Measurements from ENCODE around the gene DDR2. TPM values are rescaled to one million over a fixed set of nuclear protein-coding genes. Genes with fewer than 3 reads are reported as not detected.

DDR2 gene
- total RNA-seq, 1 experiment from 2014 or later = 0.77 TPM

GRCh38 chr1:162617513-162617912, 14.8 kb upstream of the DDR2 start:
- H3K4me1 ChIP-seq (ENCODE audit: insufficient read depth, low read length) = no peaks in the 10 kb centered on the region; the same call in 1 of the 2 replicates
- ChIA-PET POLR2A (ENCODE audit: unreplicated experiment) (interaction anchor here (0.6 kb wide), 1 partner anchor 48 kb away, joined by 3 read pairs; no protein-coding TSS in a partner anchor), CTCF (interaction anchor here (1.4 kb wide), 1 partner anchor 183 kb away, joined by 7 read pairs; no protein-coding TSS in a partner anchor)
- intact Hi-C loops (cut with micrococcal nuclease) = loop anchor here (5.0 kb wide), 1 partner anchor 45 kb away; no protein-coding TSS in a partner anchor
- DNase-seq = no peak
- H3K4me3 ChIP-seq (ENCODE audit: low read length) = no peak overlapping the region
- ATAC-seq = no peak
- H4K20me1 ChIP-seq (ENCODE audit: low read length) = no peaks in the 10 kb centered on the region
- H3K4me2 ChIP-seq (ENCODE audit: low read length) = no peak overlapping the region
- no peak overlapping the region for H3K27ac ChIP-seq (ENCODE audit: low read length)
- no peaks in the 10 kb centered on the region for H3K9me3 ChIP-seq (ENCODE audit: low read length)
- TF ChIP-seq, protein P1, sequence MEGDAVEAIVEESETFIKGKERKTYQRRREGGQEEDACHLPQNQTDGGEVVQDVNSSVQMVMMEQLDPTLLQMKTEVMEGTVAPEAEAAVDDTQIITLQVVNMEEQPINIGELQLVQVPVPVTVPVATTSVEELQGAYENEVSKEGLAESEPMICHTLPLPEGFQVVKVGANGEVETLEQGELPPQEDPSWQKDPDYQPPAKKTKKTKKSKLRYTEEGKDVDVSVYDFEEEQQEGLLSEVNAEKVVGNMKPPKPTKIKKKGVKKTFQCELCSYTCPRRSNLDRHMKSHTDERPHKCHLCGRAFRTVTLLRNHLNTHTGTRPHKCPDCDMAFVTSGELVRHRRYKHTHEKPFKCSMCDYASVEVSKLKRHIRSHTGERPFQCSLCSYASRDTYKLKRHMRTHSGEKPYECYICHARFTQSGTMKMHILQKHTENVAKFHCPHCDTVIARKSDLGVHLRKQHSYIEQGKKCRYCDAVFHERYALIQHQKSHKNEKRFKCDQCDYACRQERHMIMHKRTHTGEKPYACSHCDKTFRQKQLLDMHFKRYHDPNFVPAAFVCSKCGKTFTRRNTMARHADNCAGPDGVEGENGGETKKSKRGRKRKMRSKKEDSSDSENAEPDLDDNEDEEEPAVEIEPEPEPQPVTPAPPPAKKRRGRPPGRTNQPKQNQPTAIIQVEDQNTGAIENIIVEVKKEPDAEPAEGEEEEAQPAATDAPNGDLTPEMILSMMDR (conservative IDR thresholded peaks at IDR 0.05; ENCODE audit: low read depth, low read length) = no peak
- TF ChIP-seq EZH2phosphoT487 (IDR thresholded peaks at IDR 0.05; ENCODE audit: borderline replicate concordance, low read length) = no peak
- no peaks in the 10 kb centered on the region for H3K79me2 ChIP-seq (ENCODE audit: low read length)
- H3F3A ChIP-seq (ENCODE audit: low read length, unreplicated experiment) = no peaks in the 10 kb centered on the region
- no peak overlapping the region for H3K9ac ChIP-seq (ENCODE audit: low read length)
- no peak overlapping the region for H2AFZ ChIP-seq (ENCODE audit: low read length)
- BruUV-seq (replicated peaks) = no TSS peak
- peaks cover 14% of the 10 kb centered on the region; the same call in 1 of the 2 replicates for H3K36me3 ChIP-seq (ENCODE audit: low read depth, low read length)
- H3K9me2 ChIP-seq (replicated peaks; ENCODE audit: low read length) = no peaks in the 10 kb centered on the region
- H3K27me3 ChIP-seq (ENCODE audit: low read length) = no peaks in the 10 kb centered on the region

GRCh38 chr1:162619076-162619475, 13.2 kb upstream of the DDR2 start:
- Histone ChIP-seq H3K9me2 (replicated peaks; ENCODE audit: low read length) (no peaks in the 10 kb centered on the region), H3K79me2 (ENCODE audit: low read length) (no peaks in the 10 kb centered on the region), H3K36me3 (ENCODE audit: low read depth, low read length) (peaks cover 14% of the 10 kb centered on the region; the same call in 1 of the 2 replicates), H3F3A (ENCODE audit: low read length, unreplicated experiment) (no peaks in the 10 kb centered on the region), H3K4me3 (ENCODE audit: low read length) (no peak overlapping the region), H3K27ac (ENCODE audit: low read length) (no peak overlapping the region), H2AFZ (ENCODE audit: low read length) (no peak overlapping the region), H4K20me1 (ENCODE audit: low read length) (no peaks in the 10 kb centered on the region), H3K9ac (ENCODE audit: low read length) (no peak overlapping the region), H3K27me3 (ENCODE audit: low read length) (no peaks in the 10 kb centered on the region), H3K4me1 (ENCODE audit: insufficient read depth, low read length) (no peaks in the 10 kb centered on the region), H3K4me2 (ENCODE audit: low read length) (no peak overlapping the region), H3K9me3 (ENCODE audit: low read length) (no peaks in the 10 kb centered on the region)
- intact Hi-C loops (cut with micrococcal nuclease) = loop anchor here (5.0 kb wide), 1 partner anchor 43 kb away; no protein-coding TSS in a partner anchor
- DNase-seq = no peak
- no peak for TF ChIP-seq EZH2phosphoT487 (IDR thresholded peaks at IDR 0.05; ENCODE audit: borderline replicate concordance, low read length)
- no peak for TF ChIP-seq EZH2 (IDR thresholded peaks at IDR 0.05; ENCODE audit: low read length, unreplicated experiment)
- TF ChIP-seq, protein P1 (conservative IDR thresholded peaks at IDR 0.05; ENCODE audit: low read depth, low read length) = no peak
- ChIA-PET POLR2A (ENCODE audit: unreplicated experiment) (interaction anchor here (0.6 kb wide), 1 partner anchor 10 kb away, joined by 5 read pairs; no protein-coding TSS in a partner anchor), CTCF (no interaction called here)
- BruUV-seq (replicated peaks) = no TSS peak
- ATAC-seq = no peak

- no peak overlapping the region for H3K27ac ChIP-seq (ENCODE audit: low read length)
- no peak overlapping the region for H2AFZ ChIP-seq (ENCODE audit: low read length)
- H3K79me2 ChIP-seq (ENCODE audit: low read length) = no peaks in the 10 kb centered on the region
- H3K4me2 ChIP-seq (ENCODE audit: low read length) = no peak overlapping the region
- no peaks in the 10 kb centered on the region for H3K9me3 ChIP-seq (ENCODE audit: low read length)
- no TSS peak for BruUV-seq (replicated peaks)
- intact Hi-C loops (cut with micrococcal nuclease) = loop anchor here (10.0 kb wide), 1 partner anchor 226 kb away; no protein-coding TSS in a partner anchor
- no peaks in the 10 kb centered on the region for H3F3A ChIP-seq (ENCODE audit: low read length, unreplicated experiment)
- no peak for DNase-seq
- no peak for ATAC-seq
- no peaks in the 10 kb centered on the region for H3K4me1 ChIP-seq (ENCODE audit: insufficient read depth, low read length)
- H3K27me3 ChIP-seq (ENCODE audit: low read length) = no peaks in the 10 kb centered on the region
- H3K9ac ChIP-seq (ENCODE audit: low read length) = no peak overlapping the region
- H3K9me2 ChIP-seq (replicated peaks; ENCODE audit: low read length) = no peaks in the 10 kb centered on the region
- CTCF ChIA-PET = no interaction called here
- H3K36me3 ChIP-seq (ENCODE audit: low read depth, low read length) = peaks cover 14% of the 10 kb centered on the region; the same call in 1 of the 2 replicates
- TF ChIP-seq, protein P1 (conservative IDR thresholded peaks at IDR 0.05; ENCODE audit: low read depth, low read length) = no peak
- TF ChIP-seq EZH2 (IDR thresholded peaks at IDR 0.05; ENCODE audit: low read length, unreplicated experiment) (no peak), EZH2phosphoT487 (IDR thresholded peaks at IDR 0.05; ENCODE audit: borderline replicate concordance, low read length) (no peak)
- no peaks in the 10 kb centered on the region for H4K20me1 ChIP-seq (ENCODE audit: low read length)
- H3K4me3 ChIP-seq (ENCODE audit: low read length) = no peak overlapping the region
- POLR2A ChIA-PET (ENCODE audit: unreplicated experiment) = no interaction called here
Measured at GRCh38 chr1:162621256-162621655, 11.0 kb upstream of the DDR2 start.

Data from PC-3 (cell line).